Activated CD4-positive, alpha-beta T cell treated with anti-CD3 and anti-CD28 coated beads, Interleukin-2, Interleukin-6, amounts not matched to agents 100 ng/mL and 50 ng/mL, durations not matched to agents 16 hours and 8 hours (primary cell): ENCODE results near the gene SKAP1.
"Not testable (repeated sequence)": the region's sequence is repeated elsewhere in the genome, so short reads cannot be mapped to it uniquely, and the experiment has no call there.

Source experiments
- DNase-seq: peaks from one replicate; pipeline ENCODE4 v3.0.0-alpha.2; 2020

The SKAP1 gene

GRCh38 chr17:48240562-48241130 is 189.4 kb downstream of the SKAP1 start:
- DNase-seq = no peak

- no peak for DNase-seq
Measured at GRCh38 chr17:48240122-48240521, 189.9 kb downstream of the SKAP1 start.

GRCh38 chr17:48239603-48239995 is 190.4 kb downstream of the SKAP1 start:
- DNase-seq = no peak

- DNase-seq = no peak
Measured at GRCh38 chr17:48238933-48239602, 190.9 kb downstream of the SKAP1 start.

GRCh38 chr17:48237456-48237855 is 192.6 kb downstream of the SKAP1 start:
- no peak for DNase-seq

- no peak for DNase-seq
Measured at GRCh38 chr17:48236681-48237134, 193.3 kb downstream of the SKAP1 start.

GRCh38 chr17:48234922-48235321 is 195.1 kb downstream of the SKAP1 start:
- DNase-seq = no peak

GRCh38 chr17:48231995-48232959 is 197.7 kb downstream of the SKAP1 start:
- no peak for DNase-seq

GRCh38 chr17:48229936-48230335 is 200.1 kb downstream of the SKAP1 start:
- DNase-seq = no peak

- no peak for DNase-seq
Measured at GRCh38 chr17:48228720-48229119, 201.3 kb downstream of the SKAP1 start.

- DNase-seq = no peak
Measured at GRCh38 chr17:48225725-48226567, 204.1 kb downstream of the SKAP1 start.

GRCh38 chr17:48223945-48224344 is 206.1 kb downstream of the SKAP1 start:
- DNase-seq = no peak

- DNase-seq = no peak
Measured at GRCh38 chr17:48219617-48220016, 210.4 kb downstream of the SKAP1 start.

GRCh38 chr17:48215583-48216139 is 214.4 kb downstream of the SKAP1 start:
- DNase-seq = no peak

GRCh38 chr17:48213797-48214196 is 216.2 kb downstream of the SKAP1 start:
- no peak for DNase-seq

- no peak for DNase-seq
Measured at GRCh38 chr17:48211787-48212186, 218.2 kb downstream of the SKAP1 start.

GRCh38 chr17:48211011-48211410 is 219.0 kb downstream of the SKAP1 start:
- no peak for DNase-seq

GRCh38 chr17:48209973-48210372 is 220.0 kb downstream of the SKAP1 start:
- no peak for DNase-seq

- DNase-seq = no peak
Measured at GRCh38 chr17:48207776-48208544, 222.1 kb downstream of the SKAP1 start.

GRCh38 chr17:48207036-48207435 is 223.0 kb downstream of the SKAP1 start:
- DNase-seq = not testable (repeated sequence)

- DNase-seq = no peak
Measured at GRCh38 chr17:48202959-48203358, 227.1 kb downstream of the SKAP1 start.
